Ascending aorta (tissue), 2 donors: Measurements from ENCODE around the gene KRT72. TPM values are rescaled to one million over a fixed set of nuclear protein-coding genes. Genes with fewer than 3 reads are reported as not detected.

Experiments
- DNase-seq, 2 donors: peaks; one replicate each; pipeline ENCODE4 v3.0.0-alpha.2; 2019; ENCODE audit warnings: low spot score in 2 of 2
- H3K27ac ChIP-seq, 2 donors: fragments of 200-600 bp; sonication (generic); one replicate each; pipeline ENCODE4 v1.5.1; 2016 to 2017; ENCODE audit warnings: mild to moderate bottlenecking in 1 of 2
- H3K27me3 ChIP-seq: fragments of 200-600 bp; sonication (generic); one replicate; pipeline ENCODE4 v1.5.1; 2017
- H3K36me3 ChIP-seq, 2 donors: fragments of 200-600 bp; sonication (generic); one replicate each; pipeline ENCODE4 v1.5.1; 2016
- H3K4me1 ChIP-seq, 2 donors: fragments of 200-600 bp; sonication (generic); one replicate each; pipeline ENCODE4 v1.5.1; 2016 to 2017; ENCODE audit warnings: mild to moderate bottlenecking in 1 of 2
- H3K4me3 ChIP-seq, 2 donors: fragments of 200-600 bp; sonication (generic); one replicate each; pipeline ENCODE4 v1.5.1; 2016 to 2017; ENCODE audit warnings: mild to moderate bottlenecking in 1 of 2
- H3K9me3 ChIP-seq, 2 donors: fragments of 200-600 bp; sonication (generic); one replicate each; pipeline ENCODE4 v1.5.1; 2016
- CTCF ChIP-seq, 3 experiments: fragments of 200-600 bp in 2 of 3; fragments of 450-650 bp in 1 of 3; sonication (generic) in 2 of 3; IDR thresholded peaks; one replicate each; pipeline ENCODE4 v1.5.1; 2016 to 2019; ENCODE audit warnings: antibody characterized with exemption in 3 of 3, mild to moderate bottlenecking in 1 of 3, moderate library complexity in 1 of 3
- intact Hi-C: fragments of 100-400 bp; cut with DNase I; formaldehyde crosslinking; loops from one replicate; pipeline ENCODE4 v1.15.1; 2023
- total RNA-seq: library from RNA; depleted of rRNA; stranded (reverse); fragments of >200 nt; gene quantifications from one replicate; pipeline ENCODE4 v1.1.0, GENCODE V29; 2016

KRT72 gene
- total RNA-seq, 1 donor from 2014 or later: not detected

- intact Hi-C loops: no loop called here
- TF ChIP-seq CTCF (IDR thresholded peaks at IDR 0.05): no peak
- Histone ChIP-seq H3K4me3 (no peak overlapping the region), H3K27me3 (no peaks in the 10 kb centered on the region), H3K9me3 (no peaks in the 10 kb centered on the region), H3K36me3 (no peaks in the 10 kb centered on the region), H3K27ac (no peak overlapping the region), H3K4me1 (no peaks in the 10 kb centered on the region)
- DNase-seq: no peak
Measured at GRCh38 chr12:52558781-52559445, 42.4 kb downstream of the KRT72 start.

GRCh38 chr12:52557476-52557875 lies 43.8 kb downstream of the KRT72 start:
- intact Hi-C loops: no loop called here
- Histone ChIP-seq H3K9me3 (no peaks in the 10 kb centered on the region), H3K4me3 (no peak overlapping the region), H3K27me3 (no peaks in the 10 kb centered on the region), H3K36me3 (no peaks in the 10 kb centered on the region), H3K27ac (no peak overlapping the region), H3K4me1 (no peaks in the 10 kb centered on the region)
- no peak for DNase-seq
- no peak for TF ChIP-seq CTCF (IDR thresholded peaks at IDR 0.05)

GRCh38 chr12:52555577-52555976 lies 45.7 kb downstream of the KRT72 start:
- Histone ChIP-seq H3K27ac (no peak overlapping the region), H3K36me3 (no peaks in the 10 kb centered on the region), H3K4me3 (no peak overlapping the region), H3K9me3 (no peaks in the 10 kb centered on the region), H3K4me1 (no peaks in the 10 kb centered on the region), H3K27me3 (no peaks in the 10 kb centered on the region)
- DNase-seq: no peak
- intact Hi-C loops: no loop called here
- no peak for TF ChIP-seq CTCF (IDR thresholded peaks at IDR 0.05)

- TF ChIP-seq CTCF (IDR thresholded peaks at IDR 0.05): no peak
- Histone ChIP-seq H3K4me1 (no peaks in the 10 kb centered on the region), H3K27me3 (no peaks in the 10 kb centered on the region), H3K9me3 (no peaks in the 10 kb centered on the region), H3K27ac (no peak within 1 kb of the TSS), H3K36me3 (no peaks in the 10 kb centered on the region), H3K4me3 (no peak within 1 kb of the TSS)
- DNase-seq: no peak
- intact Hi-C loops: no loop called here
Measured at GRCh38 chr12:52552681-52553195, 48.5 kb downstream of the KRT72 start, which contains the start of gene KRT71. KRT71 (minus strand) TSS chr12:52553145; CDS start chr12:52553077, 68 bp downstream.

- H3K36me3 ChIP-seq: no peaks in the 10 kb centered on the region
- H3K27me3 ChIP-seq: no peaks in the 10 kb centered on the region
- no peak for DNase-seq
- H3K4me1 ChIP-seq: no peaks in the 10 kb centered on the region
- H3K9me3 ChIP-seq: no peaks in the 10 kb centered on the region
- H3K4me3 ChIP-seq: no peak overlapping the region
- H3K27ac ChIP-seq: no peak overlapping the region
- TF ChIP-seq CTCF (IDR thresholded peaks at IDR 0.05): no peak
- intact Hi-C loops: no loop called here
Measured at GRCh38 chr12:52552055-52552454, 49.2 kb downstream of the KRT72 start.
